HG03575 (cell line): Measurements from ENCODE around the gene TSBP1.
"Not testable (repeated sequence)": the region's sequence is repeated elsewhere in the genome, so short reads cannot be mapped to it uniquely, and the experiment has no call there.

Source experiments
- ATAC-seq: cut with Tn5 transposase; IDR thresholded peaks from one replicate; pipeline ENCODE4 v1.9.1; 2021; ENCODE audit not compliant: unreplicated experiment, insufficient number of reproducible peaks, low FRiP score; ENCODE audit errors: extremely low read depth

Gene TSBP1

DNA sequence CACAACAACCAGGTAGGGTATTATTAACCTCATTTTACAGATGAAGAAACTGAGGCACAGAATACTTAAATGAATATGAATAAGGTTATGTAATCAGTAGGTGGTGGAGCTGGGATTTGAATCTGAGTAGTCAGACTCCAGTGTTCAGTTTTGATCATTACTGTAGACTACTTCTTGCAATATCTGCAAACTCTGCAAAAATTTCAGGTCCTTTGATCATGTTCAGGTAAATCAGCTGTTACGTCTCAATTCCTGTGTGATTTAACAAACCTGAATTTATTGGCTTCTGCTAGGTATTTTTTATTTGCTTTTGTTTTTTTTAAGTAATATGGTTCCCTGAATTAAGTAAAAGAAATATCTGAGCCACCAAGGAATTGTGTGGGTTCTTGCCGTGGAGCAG lies 77.1 kb downstream of the TSBP1 start:
- ATAC-seq = no peak

- no peak for ATAC-seq
Measured at GRCh38 chr6:32293695-32294094, 78.0 kb downstream of the TSBP1 start.

DNA sequence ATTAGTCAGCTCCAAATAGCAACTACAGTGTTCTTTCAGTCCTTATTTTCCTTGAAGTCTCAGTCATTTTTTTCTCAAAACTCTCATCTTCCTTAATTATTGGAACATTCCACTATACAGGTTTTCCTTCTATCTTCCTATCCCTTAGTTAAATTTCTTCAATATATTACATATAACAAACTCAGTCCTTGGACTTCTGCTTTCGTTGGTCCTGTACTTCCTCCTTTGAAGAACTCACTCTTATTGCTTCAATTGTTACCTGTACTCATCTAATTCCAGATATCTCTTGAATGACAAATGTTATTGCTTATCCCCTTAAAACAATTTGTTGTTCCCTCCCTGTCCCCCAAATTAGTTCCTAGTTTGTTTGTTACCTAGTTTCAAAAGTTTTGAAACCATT lies 80.2 kb downstream of the TSBP1 start:
- no peak for ATAC-seq

DNA sequence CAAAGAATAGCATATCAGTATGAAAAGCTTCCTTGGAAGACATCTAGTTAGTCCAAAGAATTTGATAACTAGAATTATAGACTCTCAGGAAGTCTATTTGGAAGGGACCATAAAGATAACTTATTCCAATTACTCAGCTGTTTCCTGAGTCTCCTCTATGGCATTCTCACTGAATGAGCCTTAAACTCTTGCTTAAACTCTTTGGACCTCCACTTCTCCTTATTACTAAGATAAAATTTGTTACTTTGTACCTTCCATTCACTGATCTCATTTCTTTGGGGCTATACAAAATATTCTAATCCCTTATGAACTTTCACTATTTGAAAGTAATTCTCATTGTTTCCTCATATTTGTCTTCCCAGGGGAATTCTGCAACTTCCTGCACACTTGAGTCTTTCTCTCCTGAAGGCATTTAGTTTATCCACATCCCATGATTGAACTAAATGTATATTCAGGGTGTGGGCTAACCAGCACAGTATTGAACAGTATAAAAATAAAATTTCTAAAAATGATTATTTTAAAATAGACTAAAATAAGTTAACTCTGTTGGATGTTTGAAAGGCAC lies 80.7 kb downstream of the TSBP1 start:
- no peak for ATAC-seq

DNA sequence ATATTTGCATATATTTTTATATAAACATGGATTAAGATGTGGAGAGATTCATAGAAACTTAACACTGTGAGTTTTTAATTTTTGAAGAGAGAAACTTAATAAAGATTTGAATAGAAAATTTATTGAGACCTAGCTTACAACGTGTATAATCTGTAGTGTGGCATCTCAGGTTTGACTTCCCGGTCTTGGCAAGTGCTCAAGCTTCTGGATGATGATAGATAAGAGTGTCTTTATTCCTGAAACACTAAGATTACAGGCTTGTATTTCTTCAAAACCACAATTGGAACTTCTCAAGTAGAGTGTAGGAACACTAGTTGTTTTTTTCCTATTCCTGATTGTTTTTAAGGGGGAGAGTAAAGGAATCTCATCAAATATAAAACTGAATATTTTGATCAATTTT lies 83.3 kb downstream of the TSBP1 start:
- ATAC-seq = no peak

- not testable (repeated sequence) for ATAC-seq
Measured at GRCh38 chr6:32273801-32274577, 97.7 kb downstream of the TSBP1 start.

DNA sequence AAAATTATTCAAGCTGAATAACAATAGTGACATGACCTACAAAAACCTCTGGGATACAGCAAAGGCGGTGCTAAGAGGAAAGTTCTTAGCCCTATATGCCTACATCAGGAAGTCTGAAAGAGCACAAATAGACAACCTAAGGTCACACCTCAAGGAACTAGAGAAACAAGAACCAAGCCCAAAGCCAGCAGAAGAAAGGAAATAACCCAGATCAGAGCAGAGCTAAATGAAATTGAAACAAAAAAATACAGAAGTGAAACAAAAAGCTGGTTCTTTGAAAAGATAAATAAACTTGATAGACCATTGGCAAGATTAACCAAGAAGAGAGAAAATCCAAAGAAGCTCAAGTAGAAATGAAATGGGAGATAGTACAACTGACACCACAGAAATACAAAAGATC lies 100.3 kb downstream of the TSBP1 start:
- ATAC-seq = no peak

GRCh38 chr6:32268459-32268858 lies 103.2 kb downstream of the TSBP1 start:
- not testable (repeated sequence) for ATAC-seq

DNA sequence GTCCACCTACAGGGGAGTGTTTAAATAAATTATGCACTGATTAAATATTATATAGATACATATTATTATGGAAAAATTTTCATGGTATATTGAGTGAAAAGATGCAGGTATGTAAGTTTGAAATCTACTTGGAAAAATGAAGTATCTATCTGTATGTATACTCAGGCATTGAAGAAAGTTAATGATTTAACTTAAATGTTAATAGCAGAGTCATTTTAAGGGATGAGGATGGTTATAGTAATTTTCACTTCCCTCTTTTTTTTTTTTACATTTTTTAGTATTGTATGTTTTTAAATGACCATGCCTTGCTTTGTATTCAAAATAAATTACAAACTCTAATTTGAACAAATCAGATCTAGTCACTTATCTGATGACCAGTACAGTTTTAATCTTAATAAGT lies 104.7 kb downstream of the TSBP1 start:
- no peak for ATAC-seq

GRCh38 chr6:32257262-32257661 lies 114.4 kb downstream of the TSBP1 start:
- not testable (repeated sequence) for ATAC-seq

- ATAC-seq = no peak
Measured at GRCh38 chr6:32255199-32256153, 116.2 kb downstream of the TSBP1 start.

DNA sequence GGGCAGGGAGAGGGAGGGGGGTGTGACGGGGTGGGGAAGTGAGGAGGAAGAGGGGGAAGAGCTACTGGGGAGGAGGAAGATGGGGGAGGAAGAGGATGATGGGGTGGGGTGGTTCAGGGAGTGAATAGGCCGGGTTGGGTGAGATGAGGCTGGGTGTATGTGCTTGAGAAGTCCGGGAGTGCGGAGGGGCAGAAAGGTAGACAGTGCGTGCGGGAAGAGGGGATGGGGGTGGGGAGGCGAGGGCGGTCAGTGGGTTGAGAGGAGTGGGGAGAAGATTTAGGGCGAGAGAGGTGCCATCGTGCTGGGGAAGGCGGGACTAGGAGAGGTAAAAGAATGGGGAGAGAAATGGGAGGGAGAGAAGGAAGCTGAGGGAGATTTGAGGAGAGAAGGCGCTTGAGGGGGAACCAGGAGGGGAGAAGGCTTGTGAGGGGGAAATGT lies 116.9 kb downstream of the TSBP1 start:
- no peak for ATAC-seq

DNA sequence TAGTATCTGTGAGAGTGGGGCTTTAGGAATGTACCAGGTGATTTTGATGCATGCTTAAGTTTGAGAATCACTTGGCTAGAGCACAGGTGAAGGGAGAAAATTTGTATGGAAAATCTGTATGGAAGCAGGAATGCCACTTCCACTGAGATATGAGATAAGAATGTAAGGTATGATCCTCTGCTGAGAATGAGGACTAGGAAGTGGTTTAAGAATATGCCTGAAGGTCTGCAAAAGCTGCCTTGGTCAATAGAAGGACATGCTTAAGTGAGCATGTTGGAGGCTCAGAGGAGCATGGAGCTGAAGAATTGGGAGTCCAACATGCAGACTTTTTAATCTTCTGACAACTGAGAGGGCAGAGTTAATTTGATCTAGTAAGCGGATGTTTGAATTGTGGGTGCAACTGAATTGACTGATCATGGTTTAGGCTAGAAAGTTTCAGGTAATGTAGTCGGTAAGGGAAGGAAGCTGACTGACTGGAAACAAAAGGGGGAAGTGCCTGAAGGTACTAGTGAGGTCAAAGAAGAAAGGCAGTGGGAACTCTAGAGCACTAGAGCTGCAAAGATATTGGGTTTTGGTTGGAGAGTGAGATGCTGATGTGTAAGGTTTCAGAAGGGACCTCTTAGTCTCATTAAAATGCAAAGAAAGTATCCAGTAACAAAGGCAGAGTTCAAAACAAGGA lies 119.2 kb downstream of the TSBP1 start:
- ATAC-seq = no peak

DNA sequence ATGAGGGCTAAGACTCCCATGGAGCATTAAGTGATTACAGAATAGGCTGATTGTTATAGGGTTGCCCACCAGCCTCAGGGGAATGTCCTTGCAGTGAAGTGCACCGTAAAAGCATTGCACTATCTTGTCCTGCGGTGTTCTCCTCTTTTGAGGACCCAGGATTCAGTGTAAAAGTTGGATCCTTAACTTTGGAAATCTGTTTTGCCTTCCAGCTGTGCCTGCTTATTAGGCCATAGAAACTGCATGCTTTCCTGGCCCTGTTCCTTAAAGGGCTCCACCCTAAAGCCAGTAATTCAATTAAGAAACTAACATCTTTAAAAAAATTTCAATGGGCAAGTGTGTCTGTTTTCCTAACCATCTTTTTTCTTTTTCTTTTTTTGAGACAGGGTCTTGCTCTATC lies 122.4 kb downstream of the TSBP1 start:
- ATAC-seq = no peak

DNA sequence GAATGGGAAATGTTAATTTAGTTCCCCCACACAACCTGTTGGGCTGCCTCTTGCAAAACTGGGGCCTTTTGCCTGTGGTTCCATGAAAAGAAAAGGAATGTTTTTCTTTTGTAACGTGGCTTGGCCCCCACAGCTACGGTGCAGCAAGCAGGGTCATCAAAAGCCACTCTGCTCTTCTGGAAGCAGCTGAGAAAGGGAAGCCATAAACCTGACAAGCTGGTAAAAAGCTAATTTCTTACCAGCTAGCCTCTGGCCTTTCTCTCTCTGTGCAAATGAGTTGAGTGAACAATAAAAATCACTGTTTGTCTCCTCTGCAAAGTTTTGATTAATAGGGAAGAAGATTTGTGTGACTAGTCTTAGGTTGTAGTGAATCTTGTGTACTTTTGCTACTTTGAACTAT lies 124.3 kb downstream of the TSBP1 start:
- no peak for ATAC-seq

GRCh38 chr6:32244946-32245398 lies 126.7 kb downstream of the TSBP1 start:
- no peak for ATAC-seq

DNA sequence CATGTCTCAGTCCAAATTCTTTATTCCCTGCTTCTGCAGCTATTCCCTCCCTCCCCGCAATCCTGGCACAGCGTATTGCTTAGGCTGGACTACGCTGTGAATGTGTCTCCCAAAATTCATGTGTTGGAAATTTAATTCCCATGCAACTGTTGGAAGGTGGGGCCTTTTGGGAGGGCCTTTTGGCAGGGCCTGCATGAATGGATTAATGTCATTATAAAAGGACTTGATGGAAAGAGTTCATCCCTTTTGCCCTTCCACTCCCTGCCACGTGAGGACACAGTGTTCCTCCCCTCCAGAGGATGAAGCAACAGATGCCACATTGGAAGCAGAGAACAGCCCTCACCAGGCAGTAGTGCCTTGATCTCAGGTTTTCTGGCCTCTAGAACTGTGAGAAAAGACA lies 127.4 kb downstream of the TSBP1 start:
- ATAC-seq = no peak
